ENCODE data around the gene WNT2. TPM values are rescaled to one million over a fixed set of nuclear protein-coding genes. Genes with fewer than 3 reads are reported as not detected.

The WNT2 gene
- total RNA-seq, 1 experiment from 2014 or later = not detected

DNA sequence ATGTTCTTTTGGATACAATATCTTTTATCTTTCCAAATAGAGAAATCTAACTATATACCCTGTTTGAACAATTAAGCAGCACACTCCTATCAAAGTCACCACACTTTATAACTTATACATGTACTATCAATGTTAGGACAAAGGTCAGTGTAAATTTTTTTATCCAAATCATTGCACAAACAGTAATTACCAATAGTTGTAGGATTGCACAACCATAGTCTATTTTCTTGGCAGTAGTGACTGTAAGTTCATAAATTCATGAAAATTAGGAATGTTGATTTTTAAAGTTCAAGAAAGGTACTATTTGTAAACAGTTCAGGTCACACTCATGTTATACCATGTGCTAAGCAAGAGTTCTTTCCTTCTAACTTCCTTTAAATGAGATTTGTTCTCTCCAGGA is 9.3 kb downstream of the WNT2 start:
- peaks cover 19% of the 10 kb centered on the region for H3K27me3 Mint-ChIP-seq (ENCODE audit: insufficient read depth, unreplicated experiment)
- BruUV-seq (replicated peaks) = no TSS peak
- DNase-seq = no peak
- H3K9me3 Mint-ChIP-seq (ENCODE audit: unreplicated experiment) = no peaks in the 10 kb centered on the region
- intact Hi-C loops (cut with micrococcal nuclease; ENCODE audit: unreplicated experiment) = loop anchor here (5.0 kb wide), 2 partner anchors 74 to 101 kb away; no protein-coding TSS in a partner anchor
- ChIA-PET POLR2A (no interaction called here), CTCF (no interaction called here)
- Histone ChIP-seq H3K9me3 (no peaks in the 10 kb centered on the region), H3K4me1 (no peaks in the 10 kb centered on the region), H3K36me3 (ENCODE audit: control insufficient read depth, insufficient read depth, low read length) (no peaks in the 10 kb centered on the region), H3K4me3 (ENCODE audit: low read depth, low read length) (no peak overlapping the region), H3K27me3 (replicated peaks; ENCODE audit: control insufficient read depth, insufficient read depth, low read length) (no peaks in the 10 kb centered on the region; the same call in 1 of the 2 replicates)
- TF ChIP-seq, protein P1, sequence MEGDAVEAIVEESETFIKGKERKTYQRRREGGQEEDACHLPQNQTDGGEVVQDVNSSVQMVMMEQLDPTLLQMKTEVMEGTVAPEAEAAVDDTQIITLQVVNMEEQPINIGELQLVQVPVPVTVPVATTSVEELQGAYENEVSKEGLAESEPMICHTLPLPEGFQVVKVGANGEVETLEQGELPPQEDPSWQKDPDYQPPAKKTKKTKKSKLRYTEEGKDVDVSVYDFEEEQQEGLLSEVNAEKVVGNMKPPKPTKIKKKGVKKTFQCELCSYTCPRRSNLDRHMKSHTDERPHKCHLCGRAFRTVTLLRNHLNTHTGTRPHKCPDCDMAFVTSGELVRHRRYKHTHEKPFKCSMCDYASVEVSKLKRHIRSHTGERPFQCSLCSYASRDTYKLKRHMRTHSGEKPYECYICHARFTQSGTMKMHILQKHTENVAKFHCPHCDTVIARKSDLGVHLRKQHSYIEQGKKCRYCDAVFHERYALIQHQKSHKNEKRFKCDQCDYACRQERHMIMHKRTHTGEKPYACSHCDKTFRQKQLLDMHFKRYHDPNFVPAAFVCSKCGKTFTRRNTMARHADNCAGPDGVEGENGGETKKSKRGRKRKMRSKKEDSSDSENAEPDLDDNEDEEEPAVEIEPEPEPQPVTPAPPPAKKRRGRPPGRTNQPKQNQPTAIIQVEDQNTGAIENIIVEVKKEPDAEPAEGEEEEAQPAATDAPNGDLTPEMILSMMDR (IDR thresholded peaks at IDR 0.05; ENCODE audit: insufficient read depth in 1 of 2, low read depth in 1 of 2, low read length in 1 of 2, severe bottlenecking in 1 of 2, unreplicated experiment in 1 of 2) = no peak
- H3K4me3 Mint-ChIP-seq (ENCODE audit: unreplicated experiment) = no peak overlapping the region
- H3K27ac Mint-ChIP-seq (ENCODE audit: unreplicated experiment) = no peak overlapping the region
- no peaks in the 10 kb centered on the region for H3K4me1 Mint-ChIP-seq (ENCODE audit: low read depth, unreplicated experiment)
- no peaks in the 10 kb centered on the region for H3K36me3 Mint-ChIP-seq (ENCODE audit: insufficient read depth, unreplicated experiment)

DNA sequence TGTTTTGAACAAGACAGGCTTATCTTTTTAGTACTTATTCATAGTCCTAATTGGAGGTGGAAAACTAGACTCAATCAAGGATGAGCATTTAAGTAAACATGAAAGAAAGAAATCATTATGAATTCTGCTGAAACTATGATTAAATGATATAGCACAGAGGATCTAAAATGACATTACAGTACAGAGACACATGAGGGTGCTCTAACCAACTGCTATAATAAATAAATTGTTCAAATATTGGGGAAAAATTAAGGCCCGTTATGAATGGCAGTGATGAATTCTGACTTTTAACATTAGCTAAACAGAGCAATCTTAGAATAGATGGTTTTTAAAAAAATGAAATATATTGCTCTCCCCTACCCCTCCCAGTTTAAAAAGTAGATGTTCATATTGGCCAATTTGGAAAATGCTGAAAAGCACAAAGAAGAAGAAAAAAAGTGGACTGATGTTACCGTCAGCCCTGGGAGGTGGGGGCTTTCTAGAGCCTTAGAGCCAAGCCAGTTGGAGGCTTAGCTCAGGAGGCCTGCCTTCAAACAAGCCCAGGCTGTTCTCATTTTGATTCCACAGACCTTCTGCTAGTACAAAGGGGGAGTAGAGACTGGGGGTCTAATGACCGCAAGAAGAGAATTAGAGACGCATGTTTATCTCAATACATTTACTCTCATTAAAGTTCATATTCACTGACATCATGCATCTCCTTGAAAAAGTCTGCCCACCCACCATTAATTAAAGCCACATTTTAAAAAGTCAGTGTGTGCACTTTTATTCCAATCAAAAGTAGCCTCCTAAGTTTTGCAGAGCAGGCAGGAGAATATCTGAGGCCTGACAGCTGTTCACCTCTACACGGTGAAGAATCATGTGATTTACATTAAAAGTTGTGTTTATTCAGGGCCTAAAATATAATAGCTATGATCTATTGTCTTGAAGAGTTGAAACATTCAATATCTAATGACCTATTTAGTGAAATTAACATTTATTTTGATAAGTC is 10.0 kb downstream of the WNT2 start:
- H3K4me1 ChIP-seq = no peaks in the 10 kb centered on the region
- H3K36me3 Mint-ChIP-seq (ENCODE audit: insufficient read depth, unreplicated experiment) = no peaks in the 10 kb centered on the region
- H3K4me3 Mint-ChIP-seq (ENCODE audit: unreplicated experiment) = no peak overlapping the region
- DNase-seq = no peak
- H3K27me3 Mint-ChIP-seq (ENCODE audit: insufficient read depth, unreplicated experiment) = peaks cover 16% of the 10 kb centered on the region
- intact Hi-C loops (cut with micrococcal nuclease; ENCODE audit: unreplicated experiment) = loop anchor here (5.0 kb wide), 2 partner anchors 74 to 101 kb away; no protein-coding TSS in a partner anchor
- no TSS peak for BruUV-seq (replicated peaks)
- ChIA-PET POLR2A (no interaction called here), CTCF (interaction anchor here (0.6 kb wide), 1 partner anchor 66 kb away, joined by 4 read pairs; no protein-coding TSS in a partner anchor)
- no peaks in the 10 kb centered on the region; the same call in 1 of the 2 replicates for H3K27me3 ChIP-seq (replicated peaks; ENCODE audit: control insufficient read depth, insufficient read depth, low read length)
- TF ChIP-seq, protein P1 (IDR thresholded peaks at IDR 0.05; ENCODE audit: insufficient read depth in 1 of 2, low read depth in 1 of 2, low read length in 1 of 2, severe bottlenecking in 1 of 2, unreplicated experiment in 1 of 2) = no peak
- no peaks in the 10 kb centered on the region for H3K9me3 Mint-ChIP-seq (ENCODE audit: unreplicated experiment)
- no peaks in the 10 kb centered on the region for H3K36me3 ChIP-seq (ENCODE audit: control insufficient read depth, insufficient read depth, low read length)
- no peaks in the 10 kb centered on the region for H3K4me1 Mint-ChIP-seq (ENCODE audit: low read depth, unreplicated experiment)
- no peaks in the 10 kb centered on the region for H3K9me3 ChIP-seq
- no peak overlapping the region for H3K27ac Mint-ChIP-seq (ENCODE audit: unreplicated experiment)
- H3K4me3 ChIP-seq (ENCODE audit: low read depth, low read length) = no peak overlapping the region

DNA sequence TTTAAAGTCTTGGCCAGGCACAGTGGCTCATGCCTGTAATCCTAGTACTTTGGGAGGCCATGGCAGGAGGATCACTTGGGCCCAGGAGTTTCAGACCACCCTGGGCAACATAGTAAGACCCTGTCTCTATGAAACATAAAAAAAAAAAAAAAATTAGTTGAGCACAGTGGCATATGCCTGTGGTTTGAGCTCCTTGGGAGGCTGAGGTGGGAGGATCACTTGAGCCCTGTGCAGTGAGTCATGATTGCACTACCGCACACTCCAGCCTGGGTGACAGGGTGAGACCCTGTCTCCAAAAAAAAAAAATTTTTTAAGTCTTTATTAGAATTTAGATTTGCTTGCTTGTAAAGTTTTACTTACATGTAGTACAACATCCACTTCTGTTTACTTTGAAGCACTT is 14.0 kb downstream of the WNT2 start:
- intact Hi-C loops (cut with micrococcal nuclease; ENCODE audit: unreplicated experiment) = no loop called here
- H3K9me3 Mint-ChIP-seq (ENCODE audit: unreplicated experiment) = peaks cover 13% of the 10 kb centered on the region
- Histone ChIP-seq H3K27me3 (replicated peaks; ENCODE audit: control insufficient read depth, insufficient read depth, low read length) (no peaks in the 10 kb centered on the region), H3K4me1 (no peaks in the 10 kb centered on the region), H3K36me3 (ENCODE audit: control insufficient read depth, insufficient read depth, low read length) (no peaks in the 10 kb centered on the region), H3K9me3 (no peaks in the 10 kb centered on the region; the same call in 1 of the 2 replicates), H3K4me3 (ENCODE audit: low read depth, low read length) (no peak overlapping the region)
- BruUV-seq (replicated peaks) = no TSS peak
- ChIA-PET CTCF (no interaction called here), POLR2A (no interaction called here)
- TF ChIP-seq, protein P1 (IDR thresholded peaks at IDR 0.05; ENCODE audit: insufficient read depth in 1 of 2, low read depth in 1 of 2, low read length in 1 of 2, severe bottlenecking in 1 of 2, unreplicated experiment in 1 of 2) = no peak
- no peaks in the 10 kb centered on the region for H3K36me3 Mint-ChIP-seq (ENCODE audit: insufficient read depth, unreplicated experiment)
- no peak overlapping the region for H3K27ac Mint-ChIP-seq (ENCODE audit: unreplicated experiment)
- no peak overlapping the region for H3K4me3 Mint-ChIP-seq (ENCODE audit: unreplicated experiment)
- DNase-seq = no peak
- H3K4me1 Mint-ChIP-seq (ENCODE audit: low read depth, unreplicated experiment) = no peaks in the 10 kb centered on the region
- peaks cover 14% of the 10 kb centered on the region for H3K27me3 Mint-ChIP-seq (ENCODE audit: insufficient read depth, unreplicated experiment)

Measured in Caco-2 (cell line).